Panc1 (cell line): ENCODE measurements around the gene ENDOV. TPM values are rescaled to one million over a fixed set of nuclear protein-coding genes. Genes with fewer than 3 reads are reported as not detected.
A peak's percentile ranks its signal among the peaks of the same experiment; 100 is the strongest.

Source experiments
- ATAC-seq: fragments of 200-7000 bp; cut with Tn5 transposase; 2 replicates; pipeline ENCODE4 v1.9.1; 2020; ENCODE audit warnings: mild to moderate bottlenecking, moderate library complexity
- BruUV-seq: library from RNA; stranded (reverse); fragments of 400-500 nt; replicated peaks from 2 replicates; lab custom pipeline; 2021; lab: Mats Ljungman, UMichigan
- CTCF ChIA-PET: fragments of 300-600 bp; sonication (Branson Sonifier 250); formaldehyde crosslinking; loops from one replicate; lab custom pipeline; 2022; ENCODE audit warnings: antibody characterized with exemption; lab: Charles Lee
- POLR2A ChIA-PET: fragments of 300-600 bp; sonication (Branson Sonifier 250); formaldehyde crosslinking; loops from one replicate; lab custom pipeline; 2022; ENCODE audit warnings: antibody characterized with exemption; lab: Charles Lee
- DNase-seq: peaks from one replicate; pipeline ENCODE4 v3.0.0-alpha.2; 2010; ENCODE audit warnings: low read depth, low spot score
- H3K27ac ChIP-seq: 2 replicates; pipeline ENCODE4 v1.5.1; 2011; ENCODE audit warnings: mild to moderate bottlenecking, low read length, inconsistent platforms
- H3K27me3 ChIP-seq: fragments of 200-500 bp; sonication (Bioruptor generic); 2 replicates; pipeline ENCODE4 v1.6.0; 2014; ENCODE audit warnings: low read length, inconsistent platforms; ENCODE audit not compliant: control insufficient read depth, insufficient read depth
- H3K36me3 ChIP-seq: fragments of 200-500 bp; sonication (Bioruptor generic); 2 replicates; pipeline ENCODE4 v1.5.1; 2014; ENCODE audit warnings: inconsistent platforms, mild to moderate bottlenecking, low read length, moderate library complexity; ENCODE audit not compliant: control insufficient read depth, insufficient read depth
- H3K4me1 ChIP-seq: 2 replicates; pipeline ENCODE4 v1.5.1; 2011; ENCODE audit warnings: inconsistent platforms, mild to moderate bottlenecking, low read length, moderate library complexity; ENCODE audit not compliant: control insufficient read depth, insufficient read depth
- H3K4me3 ChIP-seq, 2 experiments: 2 replicates each; pipeline ENCODE4 v1.5.1; 2011 to 2012; ENCODE audit warnings: low read depth in 2 of 2, low read length in 2 of 2, mild to moderate bottlenecking in 2 of 2, inconsistent platforms in 1 of 2, moderate library complexity in 1 of 2
- H3K9me3 ChIP-seq: fragments of 200-500 bp; sonication (Bioruptor generic); 2 replicates; pipeline ENCODE4 v1.5.1; 2014; ENCODE audit warnings: low read depth, mild to moderate bottlenecking, inconsistent platforms, low read length, moderate library complexity; ENCODE audit not compliant: control insufficient read depth, insufficient read depth
- POLR2AphosphoS5 ChIP-seq: IDR thresholded peaks from 2 replicates; pipeline ENCODE4 v1.6.1; 2012; ENCODE audit warnings: mild to moderate bottlenecking, low read depth, low read length, moderate library complexity
- SIN3A ChIP-seq: IDR thresholded peaks from 2 replicates; pipeline ENCODE4 v1.6.1; 2012; ENCODE audit warnings: low read depth, mild to moderate bottlenecking, low read length, moderate library complexity, borderline replicate concordance; ENCODE audit not compliant: insufficient read depth
- TCF7L2 ChIP-seq: IDR thresholded peaks from 2 replicates; pipeline ENCODE4 v1.6.1; 2011; ENCODE audit warnings: mild to moderate bottlenecking, low read depth, low read length, inconsistent platforms
- in situ Hi-C: cut with HindIII; loops from 2 replicates; pipeline ENCODE4 v1.10.0; 2016; ENCODE audit warnings: low sequenced_read_pairs, low pct_unique_long_range_greater_than_20kb
- intact Hi-C: fragments of 100-400 bp; cut with micrococcal nuclease; formaldehyde crosslinking; loops from one replicate; pipeline ENCODE4 v1.10.0; 2022; ENCODE audit not compliant: unreplicated experiment
- total RNA-seq: library from RNA; stranded (reverse); gene quantifications from one replicate; pipeline ENCODE4 v1.2.1, GENCODE V29; 2021; ENCODE audit not compliant: unreplicated experiment
- TF ChIP-seq, protein P1 (sequence below), 2 experiments: IDR thresholded peaks; 2 replicates each; pipeline ENCODE4 v1.6.1; 2011 to 2012; ENCODE audit warnings: low read depth in 2 of 2, control low read depth in 1 of 2, low read length in 1 of 2, mild to moderate bottlenecking in 1 of 2, moderate library complexity in 1 of 2; ENCODE audit not compliant: insufficient read depth in 1 of 2
- TF ChIP-seq, protein P2 (sequence below): fragments of 450-650 bp; IDR thresholded peaks from 2 replicates; pipeline ENCODE4 v1.5.1; 2017; ENCODE audit warnings: mild to moderate bottlenecking

ENDOV gene
- total RNA-seq, 1 experiment from 2014 or later: 37.1 TPM

DNA sequence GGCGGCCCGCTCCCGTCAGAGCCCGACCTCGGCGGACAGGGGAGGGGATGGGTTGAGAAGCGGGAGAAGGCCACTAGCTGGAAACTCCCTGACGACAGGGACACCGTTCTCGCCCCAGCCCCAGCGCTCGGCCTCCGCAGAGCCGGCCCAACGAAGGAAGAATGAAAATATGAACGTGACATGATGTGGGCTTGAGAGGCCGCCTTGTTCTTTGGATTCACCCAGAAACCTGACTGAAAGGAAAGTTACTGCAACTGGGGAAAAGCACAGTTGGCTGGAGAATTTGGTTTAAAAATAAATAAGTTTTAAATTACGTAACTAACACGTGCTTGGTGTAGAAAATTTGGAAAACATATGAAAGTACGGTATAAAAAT is 40.4 kb downstream of the ENDOV start:
- TF ChIP-seq TCF7L2 (no peak), POLR2AphosphoS5 (no peak), SIN3A (no peak)
- TF ChIP-seq, protein P1, sequence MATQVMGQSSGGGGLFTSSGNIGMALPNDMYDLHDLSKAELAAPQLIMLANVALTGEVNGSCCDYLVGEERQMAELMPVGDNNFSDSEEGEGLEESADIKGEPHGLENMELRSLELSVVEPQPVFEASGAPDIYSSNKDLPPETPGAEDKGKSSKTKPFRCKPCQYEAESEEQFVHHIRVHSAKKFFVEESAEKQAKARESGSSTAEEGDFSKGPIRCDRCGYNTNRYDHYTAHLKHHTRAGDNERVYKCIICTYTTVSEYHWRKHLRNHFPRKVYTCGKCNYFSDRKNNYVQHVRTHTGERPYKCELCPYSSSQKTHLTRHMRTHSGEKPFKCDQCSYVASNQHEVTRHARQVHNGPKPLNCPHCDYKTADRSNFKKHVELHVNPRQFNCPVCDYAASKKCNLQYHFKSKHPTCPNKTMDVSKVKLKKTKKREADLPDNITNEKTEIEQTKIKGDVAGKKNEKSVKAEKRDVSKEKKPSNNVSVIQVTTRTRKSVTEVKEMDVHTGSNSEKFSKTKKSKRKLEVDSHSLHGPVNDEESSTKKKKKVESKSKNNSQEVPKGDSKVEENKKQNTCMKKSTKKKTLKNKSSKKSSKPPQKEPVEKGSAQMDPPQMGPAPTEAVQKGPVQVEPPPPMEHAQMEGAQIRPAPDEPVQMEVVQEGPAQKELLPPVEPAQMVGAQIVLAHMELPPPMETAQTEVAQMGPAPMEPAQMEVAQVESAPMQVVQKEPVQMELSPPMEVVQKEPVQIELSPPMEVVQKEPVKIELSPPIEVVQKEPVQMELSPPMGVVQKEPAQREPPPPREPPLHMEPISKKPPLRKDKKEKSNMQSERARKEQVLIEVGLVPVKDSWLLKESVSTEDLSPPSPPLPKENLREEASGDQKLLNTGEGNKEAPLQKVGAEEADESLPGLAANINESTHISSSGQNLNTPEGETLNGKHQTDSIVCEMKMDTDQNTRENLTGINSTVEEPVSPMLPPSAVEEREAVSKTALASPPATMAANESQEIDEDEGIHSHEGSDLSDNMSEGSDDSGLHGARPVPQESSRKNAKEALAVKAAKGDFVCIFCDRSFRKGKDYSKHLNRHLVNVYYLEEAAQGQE (IDR thresholded peaks at IDR 0.05; ENCODE audit: insufficient read depth in 1 of 2, low read depth in 2 of 2, low read length in 1 of 2): no peak
- TF ChIP-seq, protein P2, sequence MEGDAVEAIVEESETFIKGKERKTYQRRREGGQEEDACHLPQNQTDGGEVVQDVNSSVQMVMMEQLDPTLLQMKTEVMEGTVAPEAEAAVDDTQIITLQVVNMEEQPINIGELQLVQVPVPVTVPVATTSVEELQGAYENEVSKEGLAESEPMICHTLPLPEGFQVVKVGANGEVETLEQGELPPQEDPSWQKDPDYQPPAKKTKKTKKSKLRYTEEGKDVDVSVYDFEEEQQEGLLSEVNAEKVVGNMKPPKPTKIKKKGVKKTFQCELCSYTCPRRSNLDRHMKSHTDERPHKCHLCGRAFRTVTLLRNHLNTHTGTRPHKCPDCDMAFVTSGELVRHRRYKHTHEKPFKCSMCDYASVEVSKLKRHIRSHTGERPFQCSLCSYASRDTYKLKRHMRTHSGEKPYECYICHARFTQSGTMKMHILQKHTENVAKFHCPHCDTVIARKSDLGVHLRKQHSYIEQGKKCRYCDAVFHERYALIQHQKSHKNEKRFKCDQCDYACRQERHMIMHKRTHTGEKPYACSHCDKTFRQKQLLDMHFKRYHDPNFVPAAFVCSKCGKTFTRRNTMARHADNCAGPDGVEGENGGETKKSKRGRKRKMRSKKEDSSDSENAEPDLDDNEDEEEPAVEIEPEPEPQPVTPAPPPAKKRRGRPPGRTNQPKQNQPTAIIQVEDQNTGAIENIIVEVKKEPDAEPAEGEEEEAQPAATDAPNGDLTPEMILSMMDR: no peak
- H3K4me3 ChIP-seq: peak overlapping the region; percentile 87 to 88
- no peaks in the 10 kb centered on the region for H3K27me3 ChIP-seq
- no TSS peak for BruUV-seq
- intact Hi-C loops: no loop called here
- H3K4me1 ChIP-seq: peaks cover 20% of the 10 kb centered on the region
- peak overlapping the region; percentile 96 for H3K27ac ChIP-seq
- no peaks in the 10 kb centered on the region for H3K9me3 ChIP-seq
- DNase-seq (no peak), ATAC-seq (peak; percentile 57)
- no peaks in the 10 kb centered on the region; the same call in 1 of the 2 replicates for H3K36me3 ChIP-seq
- POLR2A ChIA-PET: interaction anchor here (0.5 to 1.2 kb wide), 5 partner anchors 9 to 515 kb away, joined by 4 to 10 read pairs (median 4); no protein-coding TSS in a partner anchor
- in situ Hi-C loops: no loop called here
- CTCF ChIA-PET: interaction anchor here (0.7 kb wide), 1 partner anchor 17 kb away, joined by 14 read pairs; no protein-coding TSS in a partner anchor

DNA sequence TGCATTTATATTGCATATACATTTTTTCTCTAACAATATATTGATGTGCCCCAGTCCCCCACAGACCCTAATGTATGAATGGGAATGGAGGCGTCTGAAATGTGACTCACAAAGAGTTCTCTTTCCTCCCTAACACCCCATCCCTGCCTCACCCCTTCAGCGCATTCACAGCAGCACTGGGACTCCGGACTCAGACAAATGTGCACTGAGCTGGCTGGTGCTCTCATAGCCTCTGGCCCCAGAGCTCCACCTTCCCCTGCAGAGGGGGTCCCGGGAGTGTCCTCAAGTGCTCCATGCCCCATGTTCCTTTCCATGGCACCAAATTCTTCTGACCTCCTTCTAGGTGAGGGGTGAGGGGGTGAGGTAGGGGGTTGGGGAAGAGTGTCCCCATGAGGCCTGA is 40.8 kb downstream of the ENDOV start:
- Histone ChIP-seq H3K4me3 (peak overlapping the region in 1 of 2 experiments; percentile 88; a peak in 2 of 4 replicates), H3K36me3 (no peaks in the 10 kb centered on the region; the same call in 1 of the 2 replicates), H3K4me1 (peaks cover 20% of the 10 kb centered on the region), H3K9me3 (no peaks in the 10 kb centered on the region), H3K27ac (peak overlapping the region; percentile 96), H3K27me3 (no peaks in the 10 kb centered on the region)
- ChIA-PET CTCF (interaction anchor here (0.7 kb wide), 1 partner anchor 17 kb away, joined by 14 read pairs; no protein-coding TSS in a partner anchor), POLR2A (interaction anchor here (0.5 to 1.2 kb wide), 3 partner anchors 8 to 426 kb away, joined by 4 to 10 read pairs (median 4); no protein-coding TSS in a partner anchor)
- BruUV-seq: no TSS peak
- intact Hi-C loops (no loop called here), in situ Hi-C loops (no loop called here)
- ATAC-seq (no peak), DNase-seq (no peak)
- TF ChIP-seq TCF7L2: no peak
- TF ChIP-seq POLR2AphosphoS5: no peak
- TF ChIP-seq, protein P2: no peak
- TF ChIP-seq, protein P1 (IDR thresholded peaks at IDR 0.05; ENCODE audit: insufficient read depth in 1 of 2, low read depth in 2 of 2, low read length in 1 of 2): no peak
- no peak for TF ChIP-seq SIN3A
